T47D (cell line): Measurements from ENCODE around the gene NOTO.

Source experiments
- DNase-seq, 2 experiments: peaks; one replicate each; pipeline versions ENCODE4 v3.0.0 to v3.0.0-alpha.2; 2011 to 2012; ENCODE audit warnings: low read depth in 1 of 2, low spot score in 1 of 2
- JUND ChIP-seq: IDR thresholded peaks from 2 replicates; pipeline ENCODE4 v1.6.1; 2012; ENCODE audit warnings: low read depth
- in situ Hi-C: cut with HindIII; loops from 2 replicates; pipeline ENCODE4 v1.10.0; 2016; ENCODE audit warnings: low sequenced_read_pairs, low pct_unique_long_range_greater_than_20kb

NOTO gene

GRCh38 chr2:73257425-73258125 is 55.2 kb downstream of the NOTO start:
- in situ Hi-C loops, result no loop called here
- no peak for TF ChIP-seq JUND
- no peak for DNase-seq

- in situ Hi-C loops, result no loop called here
- no peak for DNase-seq
Measured at GRCh38 chr2:73258186-73258912, 56.0 kb downstream of the NOTO start.

DNA sequence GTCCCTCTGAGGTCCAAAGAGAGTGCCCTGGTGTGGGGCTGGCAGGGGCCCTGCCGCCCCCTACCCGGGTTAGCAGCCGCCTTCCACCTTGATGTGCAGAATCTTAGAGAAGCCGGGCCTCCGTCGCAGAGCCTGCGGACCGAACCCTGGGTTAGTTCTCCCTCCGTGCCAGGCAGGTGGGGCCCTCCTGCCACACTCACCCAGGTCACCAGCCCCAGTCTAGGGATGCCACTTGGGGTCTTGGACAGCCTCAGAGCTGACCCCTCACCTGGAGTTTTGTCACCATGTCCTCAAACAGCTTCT is 56.5 kb downstream of the NOTO start:
- DNase-seq, result no peak
- in situ Hi-C loops, result no loop called here
- no peak for TF ChIP-seq JUND

More at GRCh38 chr2:73258186-73258912, 56.0 kb downstream of the NOTO start:
- TF ChIP-seq JUND, result no peak

DNA sequence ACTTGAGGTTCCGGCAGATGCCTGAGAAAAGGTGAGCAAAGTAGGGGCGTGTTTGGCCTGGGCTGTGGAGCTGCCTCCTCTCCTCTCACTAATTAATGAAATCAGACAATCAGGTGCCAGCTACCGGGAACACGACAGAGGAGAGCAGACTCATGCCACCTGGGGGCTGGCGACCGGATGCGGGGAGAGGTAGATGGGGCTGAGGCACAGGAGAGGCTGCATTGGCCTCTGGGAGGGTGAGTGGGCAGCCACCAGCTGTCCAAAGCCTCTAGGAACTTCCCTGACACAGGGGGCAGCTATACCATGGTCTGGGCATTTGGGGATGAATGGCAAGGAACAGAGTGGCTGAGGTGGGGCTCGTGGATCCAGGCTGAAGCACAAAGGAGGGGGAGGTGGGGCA is 56.9 kb downstream of the NOTO start:
- TF ChIP-seq JUND, result no peak
- in situ Hi-C loops, result no loop called here
- DNase-seq, result no peak

- in situ Hi-C loops, result no loop called here
- no peak for TF ChIP-seq JUND
- DNase-seq, result no peak
Measured at GRCh38 chr2:73259704-73260337, 57.4 kb downstream of the NOTO start.

GRCh38 chr2:73260338-73260984 is 58.1 kb downstream of the NOTO start:
- in situ Hi-C loops, result no loop called here
- TF ChIP-seq JUND, result no peak
- peak; percentile 49 to 64 for DNase-seq
